A549 (cell line): ENCODE data around the gene TULP3.

Experiments
- CBX8 ChIP-seq: fragments of 200-600 bp; sonication (generic); IDR thresholded peaks from 2 replicates; pipeline ENCODE4 v1.6.1; 2016
- EHMT2 ChIP-seq: fragments of 200-600 bp; sonication (generic); IDR thresholded peaks from 2 replicates; pipeline ENCODE4 v1.6.1; 2016; ENCODE audit warnings: antibody characterized with exemption, low read depth, mild to moderate bottlenecking, moderate library complexity
- HOXB13 ChIP-seq: fragments of 250-450 bp; sonication (Bioruptor Pico); IDR thresholded peaks from 2 replicates; pipeline ENCODE4 v1.5.0; 2020; ENCODE audit warnings: low read depth, mild to moderate bottlenecking, moderate library complexity
- KDM1A ChIP-seq: fragments of 200-600 bp; sonication (generic); IDR thresholded peaks from 2 replicates; pipeline ENCODE4 v1.6.1; 2016; ENCODE audit warnings: low read depth, mild to moderate bottlenecking
- MAFK ChIP-seq: fragments of 450-650 bp; IDR thresholded peaks from 2 replicates; pipeline ENCODE4 v1.6.1; 2014; ENCODE audit not compliant: partially characterized antibody
- MAZ ChIP-seq: fragments of 150-350 bp; IDR thresholded peaks from 2 replicates; pipeline ENCODE4 v1.6.1; 2014; ENCODE audit warnings: antibody characterized with exemption, low read depth, low read length, borderline replicate concordance
- POLR2A ChIP-seq: IDR thresholded peaks from 2 replicates; pipeline ENCODE4 v1.6.1; 2012; ENCODE audit warnings: mild to moderate bottlenecking, low read length
- RAD21 ChIP-seq, 2 experiments: fragments of >200 bp in 1 of 2; sonication (Bioruptor Twin) in 1 of 2; formaldehyde crosslinking in 1 of 2; IDR thresholded peaks in 1 of 2; conservative IDR thresholded peaks in 1 of 2; 2 replicates in 1 of 2; 3 replicates in 1 of 2; pipeline ENCODE4 v1.6.1; 2012 to 2018; ENCODE audit warnings: inconsistent platforms in 1 of 2
- TF ChIP-seq, protein P1 (sequence below): fragments of >200 bp; sonication (Bioruptor Twin); formaldehyde crosslinking; IDR thresholded peaks from 3 replicates; pipeline ENCODE4 v1.5.1; 2016
- TF ChIP-seq, protein P2 (sequence below): fragments of 200-600 bp; sonication (generic); IDR thresholded peaks from 2 replicates; pipeline ENCODE4 v1.6.1; 2016; ENCODE audit warnings: antibody characterized with exemption, mild to moderate bottlenecking, moderate library complexity

- TF ChIP-seq, protein P1, sequence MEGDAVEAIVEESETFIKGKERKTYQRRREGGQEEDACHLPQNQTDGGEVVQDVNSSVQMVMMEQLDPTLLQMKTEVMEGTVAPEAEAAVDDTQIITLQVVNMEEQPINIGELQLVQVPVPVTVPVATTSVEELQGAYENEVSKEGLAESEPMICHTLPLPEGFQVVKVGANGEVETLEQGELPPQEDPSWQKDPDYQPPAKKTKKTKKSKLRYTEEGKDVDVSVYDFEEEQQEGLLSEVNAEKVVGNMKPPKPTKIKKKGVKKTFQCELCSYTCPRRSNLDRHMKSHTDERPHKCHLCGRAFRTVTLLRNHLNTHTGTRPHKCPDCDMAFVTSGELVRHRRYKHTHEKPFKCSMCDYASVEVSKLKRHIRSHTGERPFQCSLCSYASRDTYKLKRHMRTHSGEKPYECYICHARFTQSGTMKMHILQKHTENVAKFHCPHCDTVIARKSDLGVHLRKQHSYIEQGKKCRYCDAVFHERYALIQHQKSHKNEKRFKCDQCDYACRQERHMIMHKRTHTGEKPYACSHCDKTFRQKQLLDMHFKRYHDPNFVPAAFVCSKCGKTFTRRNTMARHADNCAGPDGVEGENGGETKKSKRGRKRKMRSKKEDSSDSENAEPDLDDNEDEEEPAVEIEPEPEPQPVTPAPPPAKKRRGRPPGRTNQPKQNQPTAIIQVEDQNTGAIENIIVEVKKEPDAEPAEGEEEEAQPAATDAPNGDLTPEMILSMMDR: no peak
- TF ChIP-seq MAFK (no peak), EHMT2 (no peak), KDM1A (no peak), CBX8 (no peak), POLR2A (no peak), MAZ (no peak), RAD21 (conservative IDR thresholded peaks at IDR 0.05 in 1 of 2, IDR thresholded peaks at IDR 0.05 in 1 of 2) (no peak), HOXB13 (CRISPR knock-in tag) (no peak)
- TF ChIP-seq, protein P2, sequence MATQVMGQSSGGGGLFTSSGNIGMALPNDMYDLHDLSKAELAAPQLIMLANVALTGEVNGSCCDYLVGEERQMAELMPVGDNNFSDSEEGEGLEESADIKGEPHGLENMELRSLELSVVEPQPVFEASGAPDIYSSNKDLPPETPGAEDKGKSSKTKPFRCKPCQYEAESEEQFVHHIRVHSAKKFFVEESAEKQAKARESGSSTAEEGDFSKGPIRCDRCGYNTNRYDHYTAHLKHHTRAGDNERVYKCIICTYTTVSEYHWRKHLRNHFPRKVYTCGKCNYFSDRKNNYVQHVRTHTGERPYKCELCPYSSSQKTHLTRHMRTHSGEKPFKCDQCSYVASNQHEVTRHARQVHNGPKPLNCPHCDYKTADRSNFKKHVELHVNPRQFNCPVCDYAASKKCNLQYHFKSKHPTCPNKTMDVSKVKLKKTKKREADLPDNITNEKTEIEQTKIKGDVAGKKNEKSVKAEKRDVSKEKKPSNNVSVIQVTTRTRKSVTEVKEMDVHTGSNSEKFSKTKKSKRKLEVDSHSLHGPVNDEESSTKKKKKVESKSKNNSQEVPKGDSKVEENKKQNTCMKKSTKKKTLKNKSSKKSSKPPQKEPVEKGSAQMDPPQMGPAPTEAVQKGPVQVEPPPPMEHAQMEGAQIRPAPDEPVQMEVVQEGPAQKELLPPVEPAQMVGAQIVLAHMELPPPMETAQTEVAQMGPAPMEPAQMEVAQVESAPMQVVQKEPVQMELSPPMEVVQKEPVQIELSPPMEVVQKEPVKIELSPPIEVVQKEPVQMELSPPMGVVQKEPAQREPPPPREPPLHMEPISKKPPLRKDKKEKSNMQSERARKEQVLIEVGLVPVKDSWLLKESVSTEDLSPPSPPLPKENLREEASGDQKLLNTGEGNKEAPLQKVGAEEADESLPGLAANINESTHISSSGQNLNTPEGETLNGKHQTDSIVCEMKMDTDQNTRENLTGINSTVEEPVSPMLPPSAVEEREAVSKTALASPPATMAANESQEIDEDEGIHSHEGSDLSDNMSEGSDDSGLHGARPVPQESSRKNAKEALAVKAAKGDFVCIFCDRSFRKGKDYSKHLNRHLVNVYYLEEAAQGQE: no peak
Measured at GRCh38 chr12:2934371-2934770, 43.7 kb downstream of the TULP3 start.
